ENCODE measurements around the gene MRPL30.
"Not testable (repeated sequence)": the region's sequence is repeated elsewhere in the genome, so short reads cannot be mapped to it uniquely, and the experiment has no call there.

MRPL30 gene

GRCh38 chr2:99187011-99187410, 6.0 kb downstream of the MRPL30 start:
- no peak for DNase-seq

DNA sequence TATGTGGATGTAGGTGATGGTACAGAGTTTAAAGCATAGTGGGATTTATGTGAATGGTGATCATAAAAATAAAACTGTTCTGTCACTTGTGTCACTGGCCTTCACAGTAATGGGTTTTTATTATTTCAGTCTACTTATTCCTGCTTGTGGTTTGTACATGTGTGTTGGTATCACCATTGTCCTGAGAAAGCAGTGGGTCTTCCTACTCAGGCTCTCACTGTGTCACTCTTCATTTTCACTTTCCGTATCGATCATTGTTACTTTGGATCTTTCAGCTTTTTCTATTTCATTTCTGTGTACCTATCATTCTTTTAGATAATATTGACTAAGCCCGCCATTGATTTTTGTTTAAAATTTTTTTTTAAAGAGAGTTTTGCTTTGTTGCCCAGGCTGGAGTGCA, 7.4 kb downstream of the MRPL30 start:
- DNase-seq, result no peak

- DNase-seq, result no peak
These were observed 9.6 kb downstream of the MRPL30 start for GRCh38 chr2:99190548-99190947.

- DNase-seq, result not testable (repeated sequence)
These were observed 11.4 kb downstream of the MRPL30 start for GRCh38 chr2:99192364-99192763.

- no peak for DNase-seq
These were observed 17.3 kb downstream of the MRPL30 start for GRCh38 chr2:99198103-99198841.

- no peak for DNase-seq
These were observed 19.3 kb downstream of the MRPL30 start for GRCh38 chr2:99200076-99200800.

DNA sequence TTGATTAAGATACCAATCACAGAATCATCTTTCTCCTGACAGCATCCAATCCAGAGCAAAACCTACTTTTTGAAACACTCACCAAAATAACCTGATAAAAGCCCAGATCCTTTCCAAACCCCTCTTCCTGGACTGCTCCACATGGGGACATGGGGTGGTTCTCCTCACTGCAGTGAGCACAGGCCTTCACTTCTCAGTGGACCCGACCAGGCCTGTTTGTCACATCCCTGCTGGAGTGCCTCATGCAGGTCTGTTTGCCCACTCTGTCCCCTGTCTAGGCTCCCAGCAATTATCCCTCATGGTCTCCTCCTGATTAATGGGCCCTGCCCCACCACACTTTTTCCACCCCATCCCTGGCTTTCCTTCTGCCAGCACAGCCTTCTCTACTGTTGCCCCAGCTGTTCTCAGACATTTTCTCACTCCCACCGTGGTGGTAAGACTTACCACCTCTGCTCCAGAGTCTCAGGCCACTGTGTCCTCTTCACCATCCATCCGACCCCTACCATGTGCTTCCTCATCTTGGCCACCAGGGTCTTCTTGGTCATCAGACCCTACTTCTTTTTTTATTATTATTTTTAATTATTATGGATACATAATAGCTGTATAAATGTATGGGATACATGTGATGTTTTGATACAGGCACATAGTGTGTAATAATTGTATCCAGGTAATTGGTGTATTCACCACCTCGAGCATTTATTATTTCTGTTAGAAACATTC, 21.1 kb downstream of the MRPL30 start:
- DNase-seq, result no peak

DNA sequence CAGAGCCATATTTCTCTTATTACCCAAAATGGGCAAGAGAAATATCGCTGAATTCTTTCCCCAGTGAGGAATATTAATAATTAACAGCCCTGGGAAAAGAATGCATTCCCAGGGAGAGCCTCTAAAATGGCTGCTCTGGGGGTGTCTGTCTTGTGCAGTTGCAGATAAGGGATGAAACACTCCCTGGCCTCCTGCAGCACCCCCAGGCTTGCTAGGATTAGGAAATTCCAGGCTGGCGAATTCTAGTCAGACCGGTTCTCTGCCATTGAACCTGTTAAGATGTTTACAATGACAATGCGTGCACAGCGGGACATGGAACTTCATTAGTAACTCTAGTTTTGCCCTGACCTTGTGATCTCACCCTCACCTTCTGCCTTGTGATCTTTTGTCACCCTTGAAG, 24.5 kb downstream of the MRPL30 start:
- DNase-seq, result no peak

- no peak for DNase-seq
These were observed 35.1 kb downstream of the MRPL30 start for GRCh38 chr2:99216096-99216495.

DNA sequence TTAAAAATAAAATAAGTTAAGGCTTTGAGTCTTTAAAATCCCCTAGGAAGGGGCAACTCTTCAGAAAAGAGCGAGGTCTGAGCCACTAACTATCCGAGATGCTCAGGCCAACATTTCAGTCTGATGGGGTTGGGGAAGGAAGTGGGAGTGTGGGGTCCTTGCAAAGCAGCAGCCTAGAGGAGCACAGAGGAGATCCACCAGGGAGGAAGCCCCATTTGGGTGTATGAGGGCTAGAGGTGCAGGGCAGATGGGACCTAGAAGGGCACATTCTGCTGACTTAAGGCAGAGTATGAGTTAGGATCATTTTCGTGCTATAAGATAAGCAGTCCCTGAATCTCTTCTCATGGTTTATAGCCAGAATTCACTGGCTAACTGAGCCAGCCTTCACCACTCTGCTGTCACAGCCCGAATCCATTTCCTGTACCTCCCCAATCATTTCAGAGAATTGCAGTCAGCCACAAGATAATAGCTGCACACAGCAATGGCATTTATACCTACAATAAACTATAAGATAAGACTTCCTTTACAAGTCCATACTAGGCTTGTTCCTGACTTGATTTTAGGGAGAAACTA, 37.0 kb downstream of the MRPL30 start:
- DNase-seq, result no peak

- not testable (repeated sequence) for DNase-seq
These were observed 52.2 kb downstream of the MRPL30 start for GRCh38 chr2:99233177-99233576.

DNA sequence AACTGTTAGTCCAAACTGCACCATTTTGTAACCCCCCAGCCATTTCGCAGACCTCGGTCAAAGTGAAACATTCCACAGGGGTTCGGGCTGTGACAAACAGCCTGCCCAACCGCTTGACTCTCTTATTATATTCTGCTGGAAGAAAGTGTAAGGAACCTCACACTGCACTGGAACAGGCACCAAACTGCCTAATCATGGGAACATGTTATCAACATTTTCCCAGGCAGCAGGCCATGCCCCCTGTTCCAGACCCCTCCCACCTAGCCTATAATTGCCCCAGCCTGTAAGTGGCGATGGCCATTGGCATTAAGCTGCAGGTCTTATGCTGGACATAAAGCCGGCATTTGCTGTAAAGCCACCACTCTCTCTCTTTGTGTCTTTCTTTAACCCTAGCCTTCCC, 57.6 kb downstream of the MRPL30 start:
- no peak for DNase-seq

DNA sequence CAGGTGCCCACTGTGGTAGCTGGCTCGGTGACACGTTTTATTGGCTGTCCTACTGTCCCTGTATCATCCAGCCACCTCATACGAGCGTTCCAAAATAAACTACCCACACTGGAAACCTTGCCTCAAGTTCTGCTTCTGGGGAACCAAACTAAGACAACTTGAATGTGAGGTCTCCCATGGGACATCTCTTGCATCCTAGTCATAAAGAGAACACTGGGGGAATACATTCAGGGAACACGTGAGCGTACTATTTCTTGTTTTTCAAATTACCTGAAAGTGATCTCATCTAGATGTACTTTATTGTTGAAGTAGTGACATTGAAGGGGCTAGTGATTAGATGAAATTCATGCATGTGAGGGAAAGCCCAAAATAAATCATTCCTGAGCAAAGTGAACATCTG, 59.4 kb downstream of the MRPL30 start:
- no peak for DNase-seq

GRCh38 chr2:99242151-99242550, 61.2 kb downstream of the MRPL30 start:
- DNase-seq, result no peak

All from CD4-positive, alpha-beta T cell treated with Interleukin-12 subunit alpha and Interleukin-12 subunit beta, for 1 hour (primary cell).